Lower leg skin (tissue), 3 donors: Measurements from ENCODE around the gene GRM7.

Source experiments
- CTCF ChIP-seq, 3 donors: fragments of 450-650 bp; IDR thresholded peaks; one replicate each; pipeline ENCODE4 v1.5.1; 2016; ENCODE audit warnings: antibody characterized with exemption in 3 of 3, mild to moderate bottlenecking in 3 of 3, moderate library complexity in 2 of 3
- POLR2A ChIP-seq, 2 donors: fragments of 450-650 bp; IDR thresholded peaks; one replicate each; pipeline ENCODE4 v1.6.1; 2016 to 2017; ENCODE audit warnings: antibody characterized with exemption in 2 of 2, mild to moderate bottlenecking in 1 of 2, moderate library complexity in 1 of 2

GRCh38 chr3:7637694-7638093, 776.8 kb downstream of the GRM7 start:
- TF ChIP-seq CTCF (IDR thresholded peaks at IDR 0.05), result no peak
- TF ChIP-seq POLR2A (IDR thresholded peaks at IDR 0.05), result no peak
